ENCODE measurements around the gene PALB2. TPM values are rescaled to one million over a fixed set of nuclear protein-coding genes. Genes with fewer than 3 reads are reported as not detected.
A peak's percentile ranks its signal among the peaks of the same experiment; 100 is the strongest.
"Not testable (repeated sequence)": the region's sequence is repeated elsewhere in the genome, so short reads cannot be mapped to it uniquely, and the experiment has no call there.

Gene PALB2
- total and polyA plus RNA-seq, 9 donors = 8.0 to 11.2 (median 9.5) TPM

DNA sequence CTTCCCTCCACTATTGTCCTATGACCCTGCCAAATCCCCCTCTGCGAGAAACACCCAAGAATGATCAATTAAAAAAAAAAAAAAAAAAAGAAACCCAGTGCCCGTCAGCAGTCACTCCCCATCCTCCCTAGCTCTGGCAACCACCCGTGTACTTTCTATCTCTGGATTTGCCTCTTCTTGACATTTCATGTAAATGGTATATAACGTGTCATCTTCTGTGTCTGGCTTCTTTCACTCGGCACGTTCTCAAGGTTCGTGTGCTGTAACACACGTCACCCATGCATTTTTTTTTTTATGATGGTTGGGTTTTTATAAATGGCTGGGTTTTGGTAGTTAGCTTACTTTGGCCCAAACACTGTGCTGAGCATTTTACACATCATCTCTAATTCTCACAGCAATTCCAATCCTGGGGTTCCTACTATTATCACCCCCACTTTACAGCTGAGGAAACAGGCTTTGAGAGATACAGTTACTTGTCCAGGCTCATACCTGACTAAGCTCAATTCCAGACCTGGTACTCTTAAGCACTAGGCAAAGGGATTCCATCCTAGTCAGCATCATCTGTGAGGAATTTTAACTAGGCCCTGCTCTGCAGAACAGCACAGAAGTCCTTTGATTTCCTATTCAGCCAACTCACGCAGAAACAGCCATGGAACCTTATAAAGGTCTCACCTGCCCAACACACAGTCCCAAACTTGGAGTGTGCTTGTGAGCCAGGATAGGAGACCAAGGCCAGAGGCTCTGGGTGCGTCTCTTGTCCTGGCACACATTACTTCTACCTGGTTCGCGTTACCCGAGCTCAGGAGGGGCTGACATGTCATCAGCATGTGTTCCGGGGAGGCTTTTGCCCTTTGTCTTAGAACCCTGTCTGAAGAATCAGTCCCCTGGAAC, 56.7 kb downstream of the PALB2 start:
- Histone ChIP-seq H3K9me3 (replicated peaks; ENCODE audit: control insufficient read depth, low read depth, low read length) (no peaks in the 10 kb centered on the region), H3K36me3 (ENCODE audit: control insufficient read depth, insufficient read depth, low read length) (peaks cover 53% of the 10 kb centered on the region), H3K4me3 (ENCODE audit: low read length) (no peak overlapping the region), H3K4me1 (ENCODE audit: control insufficient read depth, insufficient read depth, low read length) (no peaks in the 10 kb centered on the region), H3K27me3 (ENCODE audit: control insufficient read depth, insufficient read depth, low read length) (no peaks in the 10 kb centered on the region), H3K27ac (ENCODE audit: low read length) (no peak overlapping the region)
- whole genome bisulfite sequencing (ENCODE audit: insufficient coverage) = 94% methylated on average over 8 of the region's 14 CpGs
- no peak for DNase-seq

DNA sequence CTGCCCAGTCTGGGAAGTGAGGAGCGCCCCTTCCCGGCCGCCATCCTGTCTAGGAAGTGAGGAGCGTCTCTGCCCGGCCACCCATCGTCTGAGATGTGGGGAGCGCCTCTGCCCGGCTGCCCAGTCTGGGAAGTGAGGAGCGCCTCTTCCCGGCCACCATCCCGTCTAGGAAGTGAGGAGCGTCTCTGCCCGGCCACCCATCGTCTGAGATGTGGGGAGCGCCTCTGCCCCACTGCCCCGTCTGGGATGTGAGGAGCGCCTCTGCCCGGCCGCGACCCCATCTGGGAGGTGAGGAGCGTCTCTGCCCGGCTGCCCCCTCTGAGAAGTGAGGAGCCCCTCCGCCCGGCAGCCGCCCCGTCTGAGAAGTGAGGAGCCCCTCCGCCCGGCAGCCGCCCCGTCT, 57.8 kb downstream of the PALB2 start:
- not testable (repeated sequence) for H3K4me3 ChIP-seq (ENCODE audit: low read length); H3K4me1 ChIP-seq (ENCODE audit: control insufficient read depth, insufficient read depth, low read length); DNase-seq; H3K9me3 ChIP-seq (replicated peaks; ENCODE audit: control insufficient read depth, low read depth, low read length); H3K27me3 ChIP-seq (ENCODE audit: control insufficient read depth, insufficient read depth, low read length); H3K27ac ChIP-seq (ENCODE audit: low read length)
- H3K36me3 ChIP-seq (ENCODE audit: control insufficient read depth, insufficient read depth, low read length) = peaks cover 47% of the 10 kb centered on the region
- 96% methylated on average over 8 of the region's 30 CpGs for WGBS (ENCODE audit: insufficient coverage)

DNA sequence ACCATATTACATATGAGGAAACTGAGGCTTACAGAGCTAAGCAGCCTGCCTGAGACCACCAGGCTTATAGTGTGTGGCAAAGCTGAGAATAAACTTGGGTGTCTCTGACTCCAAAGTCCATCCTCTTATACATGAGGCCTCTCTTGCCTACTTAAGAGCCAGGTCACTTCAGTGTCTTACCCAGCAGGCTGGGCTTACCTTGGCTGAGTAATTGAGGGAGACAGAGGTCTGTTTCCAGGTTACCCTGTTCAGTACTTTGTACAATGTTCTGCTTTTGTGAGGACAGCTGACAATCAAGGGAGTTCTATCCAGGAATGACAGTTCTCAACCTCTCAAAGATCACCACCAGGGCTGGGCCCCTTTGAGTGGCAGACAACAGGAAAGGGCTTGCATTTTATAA, 59.3 kb downstream of the PALB2 start:
- Histone ChIP-seq H3K27ac (ENCODE audit: low read length) (no peak overlapping the region), H3K4me3 (ENCODE audit: low read length) (no peak overlapping the region), H3K9me3 (replicated peaks; ENCODE audit: control insufficient read depth, low read depth, low read length) (no peaks in the 10 kb centered on the region), H3K27me3 (ENCODE audit: control insufficient read depth, insufficient read depth, low read length) (no peaks in the 10 kb centered on the region), H3K4me1 (ENCODE audit: control insufficient read depth, insufficient read depth, low read length) (no peaks in the 10 kb centered on the region), H3K36me3 (ENCODE audit: control insufficient read depth, insufficient read depth, low read length) (peaks cover 40% of the 10 kb centered on the region)
- DNase-seq = no peak

DNA sequence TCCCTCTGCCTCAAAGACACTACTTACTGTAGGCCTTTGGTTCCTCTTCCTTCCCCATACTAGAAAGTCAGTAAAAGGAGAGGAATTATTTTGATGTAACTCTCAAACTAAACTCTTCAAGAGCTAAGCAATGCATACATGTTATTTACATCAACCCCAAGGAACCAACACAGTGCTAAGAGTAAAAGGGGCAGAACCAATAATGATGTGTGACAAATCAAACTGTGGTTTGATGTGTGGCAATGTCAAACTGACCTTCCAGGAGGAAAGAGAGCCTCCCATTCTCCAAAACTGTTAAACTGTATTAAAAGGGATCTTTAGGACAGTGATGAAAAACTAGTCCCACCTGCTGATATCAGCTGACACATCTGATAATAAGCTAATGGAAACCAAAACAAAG, 60.7 kb downstream of the PALB2 start:
- no peak overlapping the region for H3K27ac ChIP-seq (ENCODE audit: low read length)
- peaks cover 36% of the 10 kb centered on the region for H3K36me3 ChIP-seq (ENCODE audit: control insufficient read depth, insufficient read depth, low read length)
- no peaks in the 10 kb centered on the region for H3K9me3 ChIP-seq (replicated peaks; ENCODE audit: control insufficient read depth, low read depth, low read length)
- no peak overlapping the region for H3K4me3 ChIP-seq (ENCODE audit: low read length)
- H3K27me3 ChIP-seq (ENCODE audit: control insufficient read depth, insufficient read depth, low read length) = no peaks in the 10 kb centered on the region
- H3K4me1 ChIP-seq (ENCODE audit: control insufficient read depth, insufficient read depth, low read length) = no peaks in the 10 kb centered on the region
- DNase-seq = no peak

DNA sequence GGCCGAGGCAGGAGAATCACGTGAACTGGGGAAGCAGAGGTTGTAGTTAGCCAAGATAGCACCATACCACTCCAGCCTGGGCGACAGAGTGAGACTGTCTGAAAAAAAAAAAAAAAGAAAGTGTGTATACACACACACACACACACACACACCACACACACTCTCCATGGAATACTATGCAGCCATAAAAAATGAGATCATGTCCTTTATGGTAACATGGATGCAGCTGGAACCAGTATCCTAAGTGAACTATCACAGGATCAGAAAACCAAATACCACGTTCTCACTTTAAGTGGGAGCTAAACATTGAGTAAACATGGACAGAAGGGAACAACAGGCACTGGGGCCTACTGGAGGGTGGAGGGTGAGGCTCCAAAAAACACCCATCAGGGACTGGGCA, 61.7 kb downstream of the PALB2 start:
- H3K27ac ChIP-seq (ENCODE audit: low read length) = no peak overlapping the region
- H3K4me3 ChIP-seq (ENCODE audit: low read length) = no peak overlapping the region
- DNase-seq = no peak
- no CpG with 5 or more reads among the region's 4 CpGs for WGBS (ENCODE audit: insufficient coverage)
- no peaks in the 10 kb centered on the region for H3K4me1 ChIP-seq (ENCODE audit: control insufficient read depth, insufficient read depth, low read length)
- H3K27me3 ChIP-seq (ENCODE audit: control insufficient read depth, insufficient read depth, low read length) = no peaks in the 10 kb centered on the region
- no peaks in the 10 kb centered on the region for H3K9me3 ChIP-seq (replicated peaks; ENCODE audit: control insufficient read depth, low read depth, low read length)
- H3K36me3 ChIP-seq (ENCODE audit: control insufficient read depth, insufficient read depth, low read length) = peaks cover 35% of the 10 kb centered on the region

DNA sequence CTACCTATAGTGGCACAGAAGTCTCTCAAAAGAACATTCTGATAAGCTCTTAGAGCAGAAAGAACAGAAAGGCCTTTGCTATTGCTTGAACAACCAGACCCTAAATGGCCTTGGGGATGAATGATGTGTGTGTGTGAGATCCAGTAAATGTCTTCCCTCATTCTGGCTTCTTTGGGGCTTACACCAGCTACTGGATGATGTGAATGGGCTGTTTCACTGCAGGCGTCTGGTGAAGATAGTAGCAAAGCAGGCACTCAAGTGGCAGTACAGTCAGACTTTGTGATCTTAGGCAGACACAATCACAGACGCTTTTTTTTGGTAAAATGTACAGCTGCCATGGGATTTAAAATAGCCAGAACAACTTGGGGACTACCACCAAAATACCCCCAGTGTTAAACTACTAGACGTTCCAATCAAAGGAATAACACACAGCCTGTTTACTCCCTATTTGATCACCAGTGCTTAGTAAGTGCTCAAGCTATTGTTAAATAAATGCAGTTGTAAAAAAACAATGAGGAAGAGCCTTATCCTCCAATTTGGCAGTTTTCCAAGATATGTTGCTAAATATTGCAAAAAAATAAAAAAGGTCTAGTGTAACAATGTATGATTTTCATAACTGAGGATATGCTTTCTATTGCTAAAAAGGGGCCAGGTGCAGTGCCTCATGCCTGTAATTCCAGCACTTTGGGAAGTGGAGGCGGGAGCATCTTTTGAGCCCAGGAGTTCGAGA, 62.8 kb downstream of the PALB2 start:
- Histone ChIP-seq H3K9me3 (replicated peaks; ENCODE audit: control insufficient read depth, low read depth, low read length) (no peaks in the 10 kb centered on the region), H3K4me3 (ENCODE audit: low read length) (no peak overlapping the region), H3K4me1 (ENCODE audit: control insufficient read depth, insufficient read depth, low read length) (no peaks in the 10 kb centered on the region), H3K36me3 (ENCODE audit: control insufficient read depth, insufficient read depth, low read length) (peaks cover 42% of the 10 kb centered on the region), H3K27me3 (ENCODE audit: control insufficient read depth, insufficient read depth, low read length) (no peaks in the 10 kb centered on the region), H3K27ac (ENCODE audit: low read length) (no peak overlapping the region)
- DNase-seq = peak; percentile 16
- 57% methylated on average over 1 of the region's 5 CpGs for WGBS (ENCODE audit: insufficient coverage)

DNA sequence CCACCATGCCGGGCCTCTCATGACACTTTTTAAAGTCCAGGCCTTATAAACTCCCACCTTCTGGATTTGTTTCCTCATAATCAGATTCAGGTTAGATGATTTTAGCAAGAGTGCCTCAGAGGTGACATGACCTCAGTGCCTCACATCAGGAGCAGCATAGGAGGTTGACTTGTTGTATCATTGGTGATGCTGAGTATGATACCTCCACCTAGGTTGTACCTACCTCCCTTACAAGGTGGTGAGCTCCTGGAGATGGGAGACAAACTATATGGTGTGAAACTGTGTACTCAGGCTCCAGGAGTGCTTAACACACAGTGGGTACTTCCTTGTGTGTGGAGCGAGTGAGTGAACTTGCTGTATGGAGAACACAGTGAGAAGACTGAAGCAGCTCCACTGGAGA, 63.6 kb downstream of the PALB2 start:
- DNase-seq = no peak
- Histone ChIP-seq H3K27ac (ENCODE audit: low read length) (no peak overlapping the region), H3K9me3 (replicated peaks; ENCODE audit: control insufficient read depth, low read depth, low read length) (no peaks in the 10 kb centered on the region), H3K36me3 (ENCODE audit: control insufficient read depth, insufficient read depth, low read length) (peaks cover 50% of the 10 kb centered on the region), H3K27me3 (ENCODE audit: control insufficient read depth, insufficient read depth, low read length) (no peaks in the 10 kb centered on the region), H3K4me3 (ENCODE audit: low read length) (no peak overlapping the region), H3K4me1 (ENCODE audit: control insufficient read depth, insufficient read depth, low read length) (no peaks in the 10 kb centered on the region)
- 100% methylated on average over 1 of the region's 2 CpGs for WGBS (ENCODE audit: insufficient coverage)

DNA sequence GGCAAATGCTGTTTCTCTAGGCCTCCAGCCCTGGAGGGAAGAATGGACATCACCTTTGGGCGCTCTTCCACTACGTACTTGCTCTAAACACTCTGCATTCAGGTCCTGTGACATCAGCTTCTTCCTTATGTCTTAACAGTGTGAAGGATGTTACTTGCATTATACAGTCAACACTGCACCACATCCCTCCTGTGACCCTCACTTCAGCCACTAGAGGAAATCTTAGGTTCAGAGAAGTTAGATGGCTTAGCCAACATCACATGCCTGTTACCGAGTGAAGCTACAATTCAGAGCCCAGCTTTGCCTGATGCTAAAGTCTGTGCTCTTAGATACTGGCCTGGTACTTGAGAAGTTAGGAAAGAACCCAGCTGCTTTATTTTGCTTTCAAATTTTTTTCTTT, 65.3 kb downstream of the PALB2 start:
- Histone ChIP-seq H3K36me3 (ENCODE audit: control insufficient read depth, insufficient read depth, low read length) (peaks cover 62% of the 10 kb centered on the region), H3K27ac (ENCODE audit: low read length) (no peak overlapping the region), H3K4me3 (ENCODE audit: low read length) (no peak overlapping the region), H3K4me1 (ENCODE audit: control insufficient read depth, insufficient read depth, low read length) (no peaks in the 10 kb centered on the region), H3K27me3 (ENCODE audit: control insufficient read depth, insufficient read depth, low read length) (no peaks in the 10 kb centered on the region), H3K9me3 (replicated peaks; ENCODE audit: control insufficient read depth, low read depth, low read length) (no peaks in the 10 kb centered on the region)
- no peak for DNase-seq
- WGBS (ENCODE audit: insufficient coverage) = no CpG with 5 or more reads among the region's 3 CpGs

DNA sequence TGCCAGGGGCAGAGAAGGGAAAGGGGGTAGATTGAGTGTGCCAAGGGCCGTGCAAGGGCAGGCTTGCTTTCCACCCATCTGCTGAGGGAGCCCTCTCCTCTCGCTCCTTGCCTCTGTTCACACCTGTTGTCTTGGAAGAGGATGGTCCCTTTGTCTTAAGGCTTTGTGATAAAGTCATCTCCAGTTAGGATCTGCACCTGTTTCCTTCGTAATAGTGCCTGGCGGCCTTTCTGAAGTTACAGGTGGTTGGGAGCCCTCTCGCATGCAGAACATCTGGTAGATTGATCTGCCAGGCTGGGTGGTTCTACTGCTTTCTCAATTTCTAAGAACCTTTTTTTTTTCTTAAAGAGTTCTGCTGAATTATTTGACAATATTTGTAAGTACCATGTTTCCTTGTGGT, 67.3 kb downstream of the PALB2 start:
- H3K4me3 ChIP-seq (ENCODE audit: low read length) = no peak overlapping the region
- no peak overlapping the region for H3K27ac ChIP-seq (ENCODE audit: low read length)
- H3K9me3 ChIP-seq (replicated peaks; ENCODE audit: control insufficient read depth, low read depth, low read length) = no peaks in the 10 kb centered on the region
- no peak for DNase-seq
- WGBS (ENCODE audit: insufficient coverage) = 68% methylated on average over 4 of the region's 5 CpGs
- H3K27me3 ChIP-seq (ENCODE audit: control insufficient read depth, insufficient read depth, low read length) = no peaks in the 10 kb centered on the region
- peaks cover 68% of the 10 kb centered on the region for H3K36me3 ChIP-seq (ENCODE audit: control insufficient read depth, insufficient read depth, low read length)
- no peaks in the 10 kb centered on the region for H3K4me1 ChIP-seq (ENCODE audit: control insufficient read depth, insufficient read depth, low read length)

DNA sequence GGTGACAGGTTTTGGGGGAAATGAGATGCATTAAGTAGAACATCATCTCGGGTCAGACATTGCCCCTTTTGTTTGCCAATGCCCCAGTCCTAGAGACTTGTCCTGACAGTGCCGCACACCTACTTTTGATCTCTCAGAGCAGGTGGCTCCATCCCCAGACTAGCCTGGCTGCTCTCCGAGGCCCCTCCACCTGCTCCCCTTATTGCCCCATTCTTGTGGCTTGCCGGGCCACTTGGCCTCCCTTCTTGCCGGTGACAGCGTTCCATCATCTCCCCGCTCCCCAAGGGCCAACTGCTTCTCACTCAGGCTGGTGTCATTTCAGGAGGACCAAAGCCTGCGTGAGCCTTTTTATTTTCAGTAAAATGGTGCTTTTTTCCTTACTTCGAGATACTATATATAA, 68.7 kb downstream of the PALB2 start:
- Histone ChIP-seq H3K4me3 (ENCODE audit: low read length) (no peak overlapping the region), H3K9me3 (replicated peaks; ENCODE audit: control insufficient read depth, low read depth, low read length) (no peaks in the 10 kb centered on the region), H3K27me3 (ENCODE audit: control insufficient read depth, insufficient read depth, low read length) (no peaks in the 10 kb centered on the region), H3K27ac (ENCODE audit: low read length) (no peak overlapping the region), H3K4me1 (ENCODE audit: control insufficient read depth, insufficient read depth, low read length) (no peaks in the 10 kb centered on the region), H3K36me3 (ENCODE audit: control insufficient read depth, insufficient read depth, low read length) (peaks cover 79% of the 10 kb centered on the region)
- 88% methylated on average over 3 of the region's 9 CpGs for WGBS (ENCODE audit: insufficient coverage)
- no peak for DNase-seq

Data from muscle of leg (tissue), 11 donors.